ENCODE data around the gene NCKIPSD.

Gene NCKIPSD

GRCh38 chr3:48696601-48697000 lies 10.9 kb upstream of the NCKIPSD start:
- no peak for DNase-seq (ENCODE audit: low read depth)

DNA sequence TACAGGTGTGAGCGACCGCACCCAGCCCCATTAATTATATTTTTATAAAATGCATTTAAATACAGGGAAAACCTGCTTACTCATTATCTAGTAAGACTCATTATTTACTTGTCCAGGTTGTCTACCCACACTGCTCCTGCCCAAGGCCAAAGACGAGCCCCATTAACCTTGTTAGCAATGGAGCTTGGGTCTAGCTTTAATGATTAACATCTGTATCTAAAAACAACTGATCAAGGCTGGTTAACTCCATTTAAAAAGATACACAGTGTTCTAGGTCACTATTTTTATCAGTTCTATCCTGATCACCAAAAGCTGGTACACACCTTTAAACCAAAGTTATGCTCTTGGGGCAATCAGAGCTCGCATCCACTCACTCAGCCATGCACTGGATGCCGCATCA lies 10.4 kb upstream of the NCKIPSD start:
- no peak for DNase-seq (ENCODE audit: low read depth)

DNA sequence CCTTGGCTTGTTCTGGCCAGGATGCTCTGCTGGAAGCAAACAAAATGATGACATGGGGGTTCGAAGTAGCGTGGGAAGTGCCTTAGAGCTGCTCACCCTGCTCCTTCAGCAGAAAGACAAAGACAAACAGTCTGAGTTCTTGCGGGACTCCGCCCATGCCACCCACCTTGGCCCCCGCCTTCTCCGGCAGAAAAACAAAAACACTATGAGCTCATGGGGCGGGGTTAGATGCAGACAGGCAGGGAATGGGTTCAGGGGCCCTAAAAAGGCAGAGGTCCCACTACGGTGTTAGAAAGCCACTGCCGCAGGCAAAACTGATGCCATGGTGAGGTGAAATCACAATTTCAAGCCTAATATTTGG lies 9.7 kb upstream of the NCKIPSD start:
- no peak for DNase-seq (ENCODE audit: low read depth)

DNA sequence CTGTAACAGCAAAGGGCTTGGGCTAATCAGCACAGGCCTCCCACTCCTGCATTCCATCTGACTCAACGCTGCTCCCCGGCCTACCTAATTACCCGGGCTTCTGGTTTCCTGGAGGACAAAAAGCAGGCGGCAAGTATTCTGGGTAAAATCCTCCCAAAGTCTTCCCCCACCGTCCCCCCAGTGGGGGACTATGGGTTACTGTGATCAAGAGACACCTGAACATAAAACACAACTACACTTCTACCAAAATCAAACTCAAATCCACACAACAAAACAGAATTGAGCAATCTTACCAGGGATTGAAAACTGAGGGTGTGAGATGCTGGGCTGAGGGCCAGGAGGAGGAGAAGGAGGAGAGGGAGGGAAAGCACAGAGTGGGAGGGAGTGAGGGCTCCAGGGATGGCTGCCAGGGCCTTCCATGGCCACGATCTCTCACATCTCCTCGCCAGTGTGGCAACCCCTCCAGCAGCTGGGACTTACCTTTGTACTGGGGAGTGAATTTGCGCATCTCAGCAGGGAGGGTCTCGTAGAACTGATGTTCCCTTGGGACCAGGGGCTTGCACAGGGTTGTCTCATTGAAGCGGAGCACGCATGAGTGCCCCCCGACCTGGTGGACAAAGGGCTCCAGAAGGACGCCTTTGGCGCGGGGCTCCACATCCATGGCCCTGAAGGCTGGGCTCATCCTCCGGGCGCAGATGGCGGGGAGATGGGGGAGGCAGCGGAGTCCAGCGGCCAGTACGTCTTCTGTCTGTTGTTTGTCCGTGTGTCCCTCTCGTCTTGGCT lies 9.1 kb upstream of the NCKIPSD start:
- no peak for DNase-seq (ENCODE audit: low read depth)

DNA sequence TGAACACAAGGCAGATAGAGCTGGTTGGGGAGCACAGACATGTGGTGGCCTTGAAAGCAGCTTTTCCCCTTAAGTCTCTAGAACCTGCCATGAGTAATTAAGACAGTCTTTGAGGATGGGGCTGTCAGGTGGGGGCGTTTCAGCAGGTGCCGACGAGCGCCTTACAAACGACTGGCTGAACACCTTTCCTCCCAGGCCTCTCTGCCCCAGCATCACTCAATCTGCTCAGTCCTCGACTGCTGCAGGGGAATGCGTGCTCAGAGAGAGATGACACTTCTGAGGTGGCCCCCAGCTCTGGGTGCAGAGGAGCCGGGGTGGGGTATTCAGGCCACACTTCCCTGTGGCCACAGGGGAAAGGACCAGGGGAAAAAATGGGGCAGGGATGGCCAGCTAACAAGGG lies 8.1 kb upstream of the NCKIPSD start:
- DNase-seq (ENCODE audit: low read depth) = no peak

DNA sequence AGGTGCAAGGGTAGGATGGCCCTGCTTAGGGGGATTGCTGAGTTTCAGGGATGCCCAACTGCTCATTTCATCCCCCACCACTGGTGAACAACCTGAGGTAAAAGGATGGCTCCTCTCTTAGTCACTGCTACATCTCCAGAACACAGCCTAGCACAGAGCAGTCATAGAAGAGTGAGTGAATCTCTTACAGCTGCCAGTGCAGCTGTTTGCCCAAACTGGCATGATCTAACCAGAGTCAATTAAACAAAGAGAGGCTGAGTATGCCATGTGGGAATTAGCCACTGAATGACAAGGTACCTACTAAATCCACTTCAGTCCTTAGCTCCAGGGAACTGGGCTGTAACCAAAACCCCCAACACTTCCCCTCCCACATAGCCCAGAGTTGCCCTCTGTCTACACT lies 6.8 kb upstream of the NCKIPSD start:
- DNase-seq (ENCODE audit: low read depth) = no peak

- DNase-seq (ENCODE audit: low read depth) = no peak
Observed at GRCh38 chr3:48690846-48691458, 5.2 kb upstream of the NCKIPSD start.

DNA sequence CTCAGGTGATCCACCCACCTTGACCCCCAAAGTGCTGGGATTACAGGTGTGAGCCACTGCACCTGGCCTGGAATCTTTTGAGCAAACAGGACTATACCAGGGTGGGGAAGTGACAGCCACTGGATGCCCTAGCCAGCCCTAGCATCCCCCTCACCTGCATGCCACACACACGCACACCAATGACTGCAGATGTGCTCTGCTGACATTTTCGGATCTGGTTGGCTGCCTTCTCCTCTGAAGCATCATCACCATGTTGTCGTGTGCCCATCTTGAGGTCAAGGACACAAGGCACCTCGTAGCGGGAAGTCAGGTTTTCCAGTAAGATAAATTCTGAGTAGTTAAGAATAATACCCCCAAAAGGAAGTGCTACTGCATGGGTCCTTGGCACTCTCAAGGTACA lies 3.7 kb upstream of the NCKIPSD start:
- DNase-seq (ENCODE audit: low read depth) = no peak

DNA sequence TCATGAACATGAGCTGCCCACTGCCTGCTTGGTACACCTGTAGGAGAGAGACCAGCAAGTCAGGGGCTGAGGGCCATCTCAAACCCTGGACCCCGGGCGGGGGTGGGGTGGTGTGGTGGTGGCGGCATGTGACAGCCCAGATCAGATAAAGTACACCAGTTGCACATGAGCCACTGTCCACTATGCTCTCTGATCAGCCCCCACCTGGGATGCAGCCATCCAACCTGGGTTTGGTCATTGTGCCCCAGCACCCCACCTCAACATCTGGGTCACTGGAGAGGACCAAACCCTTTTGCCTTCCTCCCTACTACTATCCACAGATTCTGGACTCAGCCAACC lies 3.0 kb upstream of the NCKIPSD start:
- no peak for DNase-seq (ENCODE audit: low read depth)

DNA sequence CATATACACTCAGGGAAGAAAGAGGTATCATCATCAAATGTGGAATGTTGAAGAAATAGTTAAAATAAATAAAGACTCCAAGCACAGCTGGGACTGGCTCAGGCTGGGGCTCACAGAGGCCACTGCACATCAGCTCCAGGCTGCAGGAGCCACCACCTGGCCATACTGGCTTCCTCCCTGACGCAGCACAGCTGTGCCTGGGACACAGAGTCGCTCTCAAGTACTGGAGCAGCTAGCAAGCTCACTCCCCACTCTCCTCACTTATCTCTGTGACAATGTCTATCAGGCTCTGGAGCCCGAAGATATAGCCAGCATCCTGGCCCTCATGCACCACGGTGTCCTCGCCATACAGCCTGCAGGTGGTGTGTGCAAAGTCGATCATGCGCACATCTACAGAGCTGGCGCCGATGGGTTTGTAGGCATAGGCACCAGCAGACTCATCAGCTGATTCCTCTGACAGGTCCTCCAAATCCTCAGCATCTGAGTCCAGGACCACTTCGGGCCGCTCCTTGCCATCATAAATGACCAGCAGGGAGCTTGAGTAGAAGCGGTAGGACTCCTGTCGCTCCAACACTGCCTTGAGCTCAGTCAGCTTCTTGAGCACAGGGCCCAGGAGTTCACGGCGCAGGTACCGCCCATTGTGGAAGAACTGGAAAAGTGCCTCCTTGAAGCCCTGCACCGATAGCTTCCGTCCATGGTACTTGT lies 2.5 kb upstream of the NCKIPSD start:
- DNase-seq (ENCODE audit: low read depth) = no peak

DNA sequence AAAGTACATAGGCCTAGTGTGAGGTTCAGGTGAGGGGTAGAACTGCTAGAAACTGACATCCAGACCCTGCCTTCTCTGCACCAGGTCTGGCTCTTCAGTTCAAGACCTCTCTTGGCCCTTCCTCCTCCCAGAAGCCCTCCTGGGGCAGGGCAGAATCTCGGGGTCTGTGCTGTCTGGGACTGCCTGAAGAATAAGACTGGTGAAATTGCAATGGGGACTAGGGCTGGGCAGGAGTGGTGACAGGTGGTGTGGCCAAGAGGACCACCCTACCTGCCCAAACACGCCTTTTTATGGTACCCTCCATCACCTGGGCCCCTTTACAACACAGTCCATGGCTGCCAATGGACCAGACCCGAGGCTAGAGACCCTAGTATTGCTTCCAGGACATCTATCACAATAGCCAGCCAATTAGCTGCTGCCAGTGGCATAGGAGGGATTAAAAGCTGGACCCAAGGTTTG lies 1.5 kb upstream of the NCKIPSD start:
- no peak for DNase-seq (ENCODE audit: low read depth)

- DNase-seq (ENCODE audit: low read depth) = no peak
Observed at GRCh38 chr3:48686538-48687219, 964 bp upstream of the NCKIPSD start.

- no peak for DNase-seq (ENCODE audit: low read depth)
Observed at GRCh38 chr3:48685293-48685602, 467 bp downstream of the NCKIPSD start.

- no peak for DNase-seq (ENCODE audit: low read depth)
Observed at GRCh38 chr3:48684480-48685143, 1.1 kb downstream of the NCKIPSD start.

DNA sequence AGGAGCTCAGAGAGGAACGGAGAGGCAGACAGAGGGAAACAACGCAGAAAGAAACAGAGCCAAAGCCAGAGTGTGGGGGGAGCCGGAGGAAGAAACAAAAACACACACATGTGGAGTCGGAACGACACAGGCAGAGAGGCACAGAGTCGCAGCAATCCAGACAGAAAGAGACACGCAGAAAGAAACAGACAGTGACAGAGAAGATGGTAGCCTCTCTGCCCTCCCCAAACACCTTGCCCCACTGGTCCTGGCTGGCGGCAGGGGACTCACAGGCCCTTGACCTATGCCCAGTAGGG lies 1.7 kb downstream of the NCKIPSD start:
- no peak for DNase-seq (ENCODE audit: low read depth)

DNA sequence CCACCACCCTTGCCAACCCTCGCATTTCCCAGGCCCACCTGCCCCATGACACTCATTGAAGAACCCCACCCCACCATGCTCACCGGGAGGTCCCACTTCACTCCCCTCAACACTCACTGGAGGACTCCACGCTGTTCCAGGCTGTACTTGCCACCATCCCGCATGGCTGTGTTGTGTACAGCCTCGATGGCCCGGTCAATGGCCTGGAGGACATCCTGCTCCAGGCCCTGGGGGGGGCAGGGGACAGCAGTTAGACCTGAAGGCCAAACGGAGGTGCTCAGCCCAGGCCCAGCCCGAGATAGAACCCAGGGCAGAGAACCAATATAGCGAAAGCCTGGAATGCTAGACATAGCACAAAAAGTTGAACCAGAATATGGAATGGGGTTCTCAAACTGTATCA lies 2.9 kb downstream of the NCKIPSD start:
- no peak for DNase-seq (ENCODE audit: low read depth)

GRCh38 chr3:48681974-48682610 lies 3.6 kb downstream of the NCKIPSD start:
- DNase-seq (ENCODE audit: low read depth) = no peak

GRCh38 chr3:48681541-48681880 lies 4.2 kb downstream of the NCKIPSD start:
- no peak for DNase-seq (ENCODE audit: low read depth)

GRCh38 chr3:48680811-48681540 lies 4.7 kb downstream of the NCKIPSD start:
- DNase-seq (ENCODE audit: low read depth) = no peak

DNA sequence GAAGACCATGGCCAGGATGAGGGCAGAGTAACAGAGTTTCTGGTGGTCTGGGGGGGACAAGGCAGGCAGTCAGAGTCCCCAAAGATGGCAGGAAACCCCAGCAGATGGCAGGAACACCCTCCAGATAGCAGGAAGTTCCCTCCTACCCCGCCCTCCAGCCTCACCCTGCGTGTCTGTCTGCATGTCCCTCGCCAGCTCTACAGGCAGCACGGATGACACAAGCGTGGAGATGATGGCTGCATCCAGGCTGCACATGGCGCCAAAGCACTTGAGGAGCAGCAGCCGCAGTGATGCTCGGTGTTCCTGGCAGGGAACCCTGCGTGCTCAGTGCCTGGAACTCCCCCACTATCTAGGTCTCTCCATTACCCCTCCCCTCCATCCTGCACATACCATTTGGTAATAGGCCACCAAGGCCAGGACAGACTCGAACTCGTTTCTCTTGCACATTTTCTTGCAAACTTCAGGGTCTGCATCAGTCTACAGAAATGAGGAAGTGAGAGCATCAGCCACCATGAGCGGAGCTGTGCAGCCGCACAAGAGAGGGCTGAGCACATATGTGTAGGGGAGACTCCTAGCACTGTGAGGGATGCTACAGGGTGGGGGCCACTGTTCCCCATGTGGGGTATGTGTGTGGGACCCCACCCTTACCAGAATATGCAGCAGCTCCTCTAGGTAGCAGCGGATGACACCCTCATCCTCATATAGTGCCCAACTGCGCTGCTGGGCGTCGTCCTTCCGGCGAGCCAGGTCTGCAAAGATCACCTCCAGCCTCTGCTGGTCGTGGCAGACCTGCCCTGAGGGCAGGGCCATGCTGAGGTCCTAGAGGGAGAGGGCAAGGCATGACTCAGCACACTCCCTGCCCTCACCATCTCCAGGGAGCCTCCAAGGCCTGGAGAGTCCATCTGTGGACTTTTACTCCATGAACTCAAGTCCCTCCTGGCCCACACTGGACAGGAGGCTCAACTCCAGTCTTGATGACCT lies 6.0 kb downstream of the NCKIPSD start:
- DNase-seq (ENCODE audit: low read depth) = no peak

All from stimulated activated CD8-positive, alpha-beta memory T cell treated with anti-CD3 and anti-CD28 coated beads, Interleukin-12 subunit alpha, Interleukin-12 subunit beta, amount 100 ng/mL, for 4 hours (primary cell).